Caco-2 (cell line): ENCODE data around the gene ADGRD1. TPM values are rescaled to one million over a fixed set of nuclear protein-coding genes. Genes with fewer than 3 reads are reported as not detected.
"Not testable (repeated sequence)": the region's sequence is repeated elsewhere in the genome, so short reads cannot be mapped to it uniquely, and the experiment has no call there.

Experiments used
- Bru-seq: library from RNA; stranded (reverse); fragments of 400-500 nt; gene quantifications from one replicate; lab custom pipeline; 2021; lab: Mats Ljungman, UMichigan
- BruChase-seq, 2 experiments: library from RNA; stranded (reverse); fragments of 400-500 nt; gene quantifications; one replicate each; lab custom pipeline; 2021; lab: Mats Ljungman, UMichigan
- BruUV-seq: library from RNA; stranded (reverse); fragments of 400-500 nt; replicated peaks from 2 replicates; lab custom pipeline; 2021; lab: Mats Ljungman, UMichigan
- CTCF ChIA-PET: fragments of 300-600 bp; sonication (Branson Sonifier 250); formaldehyde crosslinking; loops from one replicate; lab custom pipeline; 2022; ENCODE audit warnings: antibody characterized with exemption; lab: Charles Lee
- POLR2A ChIA-PET: fragments of 300-600 bp; sonication (Branson Sonifier 250); formaldehyde crosslinking; loops from one replicate; lab custom pipeline; 2022; ENCODE audit warnings: antibody characterized with exemption; lab: Charles Lee
- DNase-seq, 2 experiments: peaks; one replicate each; pipeline versions ENCODE4 v3.0.0 to v3.0.0-alpha.2; 2020 to 2022
- H3K27me3 ChIP-seq: replicated peaks from 2 replicates; pipeline ENCODE4 v1.6.0; 2011; ENCODE audit warnings: low read length; ENCODE audit not compliant: control insufficient read depth, insufficient read depth
- H3K36me3 ChIP-seq: 2 replicates; pipeline ENCODE4 v1.5.1; 2011; ENCODE audit warnings: low read length; ENCODE audit not compliant: control insufficient read depth, insufficient read depth
- H3K4me1 ChIP-seq: fragments of 250-450 bp; sonication (Bioruptor Pico); 2 replicates; pipeline ENCODE4 v1.5.1; 2020; ENCODE audit warnings: mild to moderate bottlenecking
- H3K4me3 ChIP-seq: 2 replicates; pipeline ENCODE4 v1.5.1; 2011; ENCODE audit warnings: low read depth, mild to moderate bottlenecking, control low read depth, low read length
- H3K9me3 ChIP-seq: fragments of 250-450 bp; sonication (Bioruptor Pico); 2 replicates; pipeline ENCODE4 v1.5.1; 2020; ENCODE audit warnings: mild to moderate bottlenecking, moderate library complexity
- H3K27ac Mint-ChIP-seq: one replicate; pipeline ENCODE4 v1.8.0; 2022; ENCODE audit warnings: mixed read lengths; ENCODE audit not compliant: unreplicated experiment
- H3K27me3 Mint-ChIP-seq: one replicate; pipeline ENCODE4 v1.8.0; 2022; ENCODE audit warnings: mixed read lengths; ENCODE audit not compliant: insufficient read depth, unreplicated experiment
- H3K36me3 Mint-ChIP-seq: one replicate; pipeline ENCODE4 v1.8.0; 2022; ENCODE audit warnings: mild to moderate bottlenecking, mixed read lengths; ENCODE audit not compliant: insufficient read depth, unreplicated experiment
- H3K4me1 Mint-ChIP-seq: one replicate; pipeline ENCODE4 v1.8.0; 2022; ENCODE audit warnings: low read depth, mixed read lengths; ENCODE audit not compliant: unreplicated experiment
- H3K4me3 Mint-ChIP-seq: one replicate; pipeline ENCODE4 v1.8.0; 2022; ENCODE audit warnings: mild to moderate bottlenecking, moderate library complexity, mixed read lengths; ENCODE audit not compliant: unreplicated experiment
- H3K9me3 Mint-ChIP-seq: one replicate; pipeline ENCODE4 v1.8.0; 2022; ENCODE audit warnings: mixed read lengths; ENCODE audit not compliant: unreplicated experiment
- CTCF ChIP-seq, 2 experiments: fragments of 200-600 bp in 1 of 2; IDR thresholded peaks; 1 replicate in 1 of 2; 2 replicates in 1 of 2; pipeline versions ENCODE4 v1.5.1 to v1.8.0; 2011 to 2022; ENCODE audit warnings: antibody characterized with exemption in 1 of 2, control low read depth in 1 of 2, inconsistent platforms in 1 of 2, low read depth in 1 of 2, low read length in 1 of 2, mild to moderate bottlenecking in 1 of 2, moderate library complexity in 1 of 2; ENCODE audit not compliant: insufficient read depth in 1 of 2, severe bottlenecking in 1 of 2, unreplicated experiment in 1 of 2
- intact Hi-C: fragments of 100-400 bp; cut with micrococcal nuclease; formaldehyde crosslinking; loops from one replicate; pipeline ENCODE4 v1.10.0; 2022; ENCODE audit not compliant: unreplicated experiment
- long read RNA-seq: library from polyadenylated mRNA; stranded (forward); transcript quantifications from one replicate; pipeline ENCODE4 v2.0.0, GENCODE V29; 2022
- total RNA-seq: library from RNA; stranded (reverse); gene quantifications from 2 replicates; pipeline ENCODE4 v1.2.3, GENCODE V29; 2022

Gene ADGRD1
- 3.6 and 3.7 TPM in 2 replicates for total RNA-seq
- Bru-seq, nascent RNA: percentile 28 among the genes with signal in this experiment
- percentile 29 among the genes with signal in this experiment for BruChase-seq, experiment 1, labeled RNA remaining after a 2-hour chase
- percentile 33 among the genes with signal in this experiment for BruChase-seq, experiment 2, labeled RNA remaining after a 6-hour chase
- long read RNA-seq, partial matches to known transcripts: 1 of 1 reads
- long read RNA-seq, other reads (novel, unspliced or antisense): 0 of 1 reads

GRCh38 chr12:130953771-130954543 lies at the start of gene ADGRD1:
ADGRD1 (plus strand) TSS chr12:130953907; CDS start chr12:130954466, 559 bp downstream.
- BruUV-seq: TSS peak; percentile 69
- H3K27me3 Mint-ChIP-seq: no peaks in the 10 kb centered on the region
- no peaks in the 10 kb centered on the region for H3K36me3 Mint-ChIP-seq
- no peaks in the 10 kb centered on the region for H3K9me3 Mint-ChIP-seq
- peak within 1 kb of the TSS; percentile 79 for H3K4me3 Mint-ChIP-seq
- H3K4me1 Mint-ChIP-seq: peaks cover 25% of the 10 kb centered on the region
- POLR2A ChIA-PET: interaction anchor here (0.6 kb wide), 1 partner anchor 27 kb away, joined by 3 read pairs; no protein-coding TSS in a partner anchor
- CTCF ChIA-PET: no interaction called here
- Histone ChIP-seq H3K9me3 (no peaks in the 10 kb centered on the region), H3K36me3 (no peaks in the 10 kb centered on the region), H3K4me3 (peak within 1 kb of the TSS; percentile 32), H3K27me3 (no peaks in the 10 kb centered on the region), H3K4me1 (peaks cover 28% of the 10 kb centered on the region)
- H3K27ac Mint-ChIP-seq: peak within 1 kb of the TSS; percentile 75
- peak in 1 of 2 experiments; percentile 26 for DNase-seq
- intact Hi-C loops: no loop called here
- no peak for TF ChIP-seq CTCF (IDR thresholded peaks at IDR 0.05; ENCODE audit: insufficient read depth in 1 of 2, low read depth in 1 of 2, low read length in 1 of 2, severe bottlenecking in 1 of 2, unreplicated experiment in 1 of 2)

- no peak for TF ChIP-seq CTCF (IDR thresholded peaks at IDR 0.05; ENCODE audit: insufficient read depth in 1 of 2, low read depth in 1 of 2, low read length in 1 of 2, severe bottlenecking in 1 of 2, unreplicated experiment in 1 of 2)
- no peak overlapping the region for H3K4me3 ChIP-seq
- no peak for DNase-seq
- H3K27me3 ChIP-seq: no peaks in the 10 kb centered on the region
- no peaks in the 10 kb centered on the region for H3K9me3 Mint-ChIP-seq
- ChIA-PET POLR2A (no interaction called here), CTCF (no interaction called here)
- intact Hi-C loops: no loop called here
- no peak overlapping the region for H3K4me3 Mint-ChIP-seq
- no peaks in the 10 kb centered on the region for H3K4me1 Mint-ChIP-seq
- no peaks in the 10 kb centered on the region for H3K4me1 ChIP-seq
- H3K36me3 ChIP-seq: no peaks in the 10 kb centered on the region
- no TSS peak for BruUV-seq
- H3K9me3 ChIP-seq: no peaks in the 10 kb centered on the region
- peaks cover 9% of the 10 kb centered on the region for H3K27me3 Mint-ChIP-seq
- no peaks in the 10 kb centered on the region for H3K36me3 Mint-ChIP-seq
- H3K27ac Mint-ChIP-seq: no peak overlapping the region
These were observed 49.6 kb upstream of the ADGRD1 start for GRCh38 chr12:130904064-130904463.

DNA sequence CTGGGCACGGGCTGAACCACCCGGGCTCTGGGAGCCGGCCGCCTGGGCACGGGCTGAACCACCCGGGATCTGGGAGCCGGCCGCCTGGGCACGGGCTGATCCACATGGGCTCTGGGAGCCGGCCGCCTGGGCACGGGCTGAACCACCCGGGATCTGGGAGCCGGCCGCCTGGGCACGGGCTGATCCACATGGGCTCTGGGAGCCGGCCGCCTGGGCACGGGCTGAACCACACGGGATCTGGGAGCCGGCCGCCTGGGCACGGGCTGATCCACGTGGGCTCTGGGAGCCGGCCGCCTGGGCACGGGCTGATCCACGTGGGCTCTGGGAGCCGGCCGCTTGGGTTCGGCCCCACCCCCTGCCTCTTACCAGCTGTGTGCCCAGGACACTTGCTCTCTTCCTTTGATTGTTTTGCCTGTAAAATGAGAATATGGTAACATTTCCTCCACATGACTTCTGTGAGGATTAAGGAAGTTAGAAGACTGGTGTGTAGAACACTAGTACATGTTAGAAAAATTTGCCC lies 48.7 kb upstream of the ADGRD1 start:
- H3K4me1 Mint-ChIP-seq, CTCF ChIA-PET, H3K4me1 ChIP-seq, BruUV-seq, H3K27me3 Mint-ChIP-seq, H3K4me3 Mint-ChIP-seq, intact Hi-C loops, H3K27me3 ChIP-seq, H3K27ac Mint-ChIP-seq, H3K4me3 ChIP-seq, H3K36me3 ChIP-seq, POLR2A ChIA-PET, H3K9me3 ChIP-seq, DNase-seq, H3K9me3 Mint-ChIP-seq, H3K36me3 Mint-ChIP-seq: not testable (repeated sequence)
